Epithelial cell of proximal tubule (primary cell): ENCODE measurements around the gene ABCB10. TPM values are rescaled to one million over a fixed set of nuclear protein-coding genes. Genes with fewer than 3 reads are reported as not detected.

Source experiments
- DNase-seq: peaks from one replicate; pipeline ENCODE4 v3.0.0-alpha.2; 2011; ENCODE audit warnings: low read depth
- H3K4me3 ChIP-seq: 2 replicates; pipeline ENCODE4 v1.5.1; 2011; ENCODE audit warnings: low read depth, mild to moderate bottlenecking, low read length
- CTCF ChIP-seq: conservative IDR thresholded peaks from 2 replicates; pipeline ENCODE4 v1.5.1; 2012; ENCODE audit warnings: low read depth, mild to moderate bottlenecking, low read length
- total RNA-seq: library from RNA; depleted of rRNA; stranded (reverse); fragments of >200 nt; gene quantifications from 2 replicates; pipeline ENCODE4 v1.2.3, GENCODE V29; 2015

Gene ABCB10
- total RNA-seq, 1 donor from 2014 or later, result 15.4 TPM

DNA sequence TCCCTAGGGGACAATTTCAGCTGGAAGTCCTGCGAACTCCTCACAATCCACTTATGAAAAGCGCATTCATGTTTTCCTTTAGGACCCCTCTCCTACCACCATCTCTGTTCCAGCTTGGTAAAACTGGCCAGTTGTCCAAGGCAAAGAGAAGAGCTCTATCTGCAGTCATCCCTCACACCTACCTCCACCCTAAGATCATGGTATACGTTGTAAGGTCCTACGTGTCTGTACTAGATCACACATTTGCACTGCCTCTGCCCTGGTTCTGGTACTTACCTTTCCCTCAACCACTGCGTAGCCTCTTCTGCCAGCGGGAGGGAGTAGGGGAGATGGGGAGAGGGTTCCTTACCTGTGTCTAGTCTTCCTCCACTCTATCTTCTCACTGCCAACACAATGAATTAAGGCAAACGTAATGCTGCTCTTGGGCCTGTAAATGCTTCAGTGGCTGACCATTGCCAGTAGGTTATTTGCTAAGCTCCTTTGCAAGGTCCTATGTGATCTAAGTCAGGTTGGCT, 49.6 kb downstream of the ABCB10 start:
- peak overlapping the region; percentile 77 for H3K4me3 ChIP-seq
- DNase-seq, result no peak
- no peak for TF ChIP-seq CTCF

DNA sequence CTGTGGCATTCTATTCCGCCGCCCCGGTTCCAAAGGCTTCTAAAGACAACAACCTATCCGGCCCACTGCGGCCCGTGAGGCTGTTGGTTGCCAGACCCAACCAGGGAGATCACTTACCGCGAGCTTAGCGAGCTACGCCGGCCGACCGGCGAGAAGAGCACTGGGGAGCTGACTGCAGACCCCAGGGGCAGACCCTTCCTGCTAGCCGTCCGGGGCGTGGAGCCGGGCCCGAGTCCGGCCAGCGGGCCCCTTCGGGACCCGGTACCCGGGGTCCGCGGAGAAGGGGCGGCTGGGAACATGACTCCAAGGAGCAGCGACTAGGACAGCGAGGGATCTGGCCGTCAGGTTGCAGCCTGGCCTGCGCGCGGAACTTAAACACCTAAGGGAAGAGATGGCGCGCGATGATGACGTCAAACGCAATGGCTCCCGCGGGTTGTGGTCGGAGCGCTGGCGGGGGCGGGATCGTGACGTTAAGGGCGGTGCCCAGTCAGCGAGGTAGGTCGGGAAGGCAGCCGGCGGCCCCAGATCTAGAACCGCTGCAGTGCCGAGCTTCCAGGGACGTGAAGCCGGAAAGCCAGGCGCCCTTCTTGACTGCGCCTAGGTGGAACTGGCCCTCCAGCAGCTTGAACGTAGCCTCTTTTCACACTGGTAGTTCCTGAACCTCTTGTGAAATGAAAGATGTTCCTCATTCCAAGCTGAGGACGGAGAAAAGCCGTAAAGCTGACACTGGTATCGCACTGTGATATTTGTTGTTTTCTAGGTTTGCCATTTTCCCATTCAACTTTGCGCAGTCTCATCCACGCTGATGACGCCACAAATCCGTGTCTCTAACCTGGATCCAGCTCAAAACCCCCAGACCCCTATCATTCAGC, 50.3 kb downstream of the ABCB10 start, which contains the start of gene NUP133:
NUP133 (minus strand) TSS at position 391 of the 872 bp plus-strand sequence; CDS start at position 299, 92 bp downstream.
- peak within 1 kb of the TSS; percentile 77 for H3K4me3 ChIP-seq
- no peak for TF ChIP-seq CTCF
- DNase-seq, result peak; percentile 82

DNA sequence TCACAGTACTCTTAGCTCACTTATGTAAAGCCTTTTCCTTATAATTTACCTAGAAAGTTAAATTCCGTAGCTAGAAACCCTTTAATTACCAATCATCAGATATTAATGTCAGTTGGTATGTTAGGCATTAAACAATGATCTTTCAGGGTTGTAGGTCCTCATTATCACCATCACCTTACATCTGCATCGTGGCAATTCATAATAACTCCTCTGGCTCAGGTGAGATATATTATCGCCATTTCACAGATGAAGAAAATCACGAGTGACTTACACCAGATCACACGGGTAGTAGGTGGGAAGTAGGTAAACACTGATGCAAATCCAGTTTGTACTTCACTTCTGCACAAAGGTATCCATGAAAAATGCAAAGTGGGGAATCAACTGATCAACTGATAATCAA, 51.0 kb downstream of the ABCB10 start:
- DNase-seq, result no peak
- no peak for TF ChIP-seq CTCF
- peak overlapping the region; percentile 77 for H3K4me3 ChIP-seq

DNA sequence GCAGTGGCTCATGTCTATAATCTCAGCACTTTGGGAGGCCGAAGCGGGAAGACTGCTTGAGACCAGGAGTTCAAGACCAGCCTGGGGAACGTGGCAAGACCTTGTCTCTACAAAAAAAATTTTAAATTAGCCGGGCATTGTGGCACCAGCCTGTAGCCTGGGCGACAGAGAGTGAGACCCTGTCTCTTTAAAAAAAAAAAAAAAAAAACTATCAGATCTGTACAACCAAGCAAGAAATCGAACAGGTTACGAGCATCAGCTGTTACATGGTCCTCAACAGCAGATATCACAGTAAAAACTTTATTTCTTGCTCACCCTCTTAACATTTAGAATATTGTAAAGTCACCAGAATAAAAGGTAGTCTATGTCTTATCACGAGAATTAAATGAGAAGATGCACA, 51.9 kb downstream of the ABCB10 start:
- H3K4me3 ChIP-seq, result peak overlapping the region; percentile 77
- TF ChIP-seq CTCF, result no peak
- no peak for DNase-seq

DNA sequence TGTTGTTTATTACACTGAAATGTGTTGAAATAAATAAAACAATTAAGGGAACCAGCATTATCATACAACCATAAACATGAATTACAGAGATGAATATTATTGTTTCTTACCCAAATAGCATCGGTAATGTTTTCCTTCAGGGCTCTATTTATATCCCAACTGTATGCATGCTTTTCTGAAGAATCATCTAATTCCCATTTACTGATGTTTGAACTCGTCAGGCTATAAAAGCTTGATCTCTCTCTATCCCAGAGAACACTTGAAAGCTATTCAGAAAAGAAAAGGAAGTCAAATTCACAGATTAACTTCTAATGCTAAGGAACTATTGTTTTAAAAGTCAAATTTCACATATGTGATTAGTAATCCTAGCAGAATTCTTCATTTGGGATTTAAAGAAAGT, 62.7 kb downstream of the ABCB10 start:
- TF ChIP-seq CTCF, result no peak
- no peak for DNase-seq
- no peak overlapping the region for H3K4me3 ChIP-seq

DNA sequence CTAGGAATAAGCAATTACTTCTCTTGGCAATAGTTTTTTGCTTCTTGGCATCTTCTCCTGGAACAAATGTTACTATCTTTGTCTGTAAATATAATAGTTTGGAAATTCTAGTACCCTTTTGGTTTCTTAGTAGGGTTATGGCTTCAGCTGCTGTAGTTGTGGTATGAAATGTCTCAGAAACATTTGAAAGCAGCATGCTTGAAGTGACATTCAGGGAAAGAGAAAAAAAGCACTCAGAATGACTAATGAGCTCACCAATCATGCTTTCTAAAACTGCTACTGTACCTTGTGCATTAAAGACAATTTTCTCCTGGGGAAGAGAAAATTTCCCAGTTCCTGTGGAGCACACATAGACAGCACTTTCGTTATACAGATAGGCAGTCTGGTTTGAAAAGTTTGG, 71.3 kb downstream of the ABCB10 start:
- no peak overlapping the region for H3K4me3 ChIP-seq
- no peak for DNase-seq
- TF ChIP-seq CTCF, result no peak
